HL-60 (cell line): ENCODE results near the gene MEN1.

Source experiments
- DNase-seq, 2 experiments: peaks; one replicate each; pipeline ENCODE4 v3.0.0-alpha.2; 2010 to 2020; ENCODE audit warnings: low read depth in 1 of 2, low spot score in 1 of 2
- H3K27ac ChIP-seq: fragments of 250-450 bp; sonication (Bioruptor Pico); replicated peaks from 2 replicates; pipeline ENCODE4 v1.5.1; 2020; ENCODE audit warnings: mild to moderate bottlenecking, moderate library complexity
- H3K27me3 ChIP-seq: fragments of 250-450 bp; sonication (Bioruptor Pico); 2 replicates; pipeline ENCODE4 v1.5.1; 2021; ENCODE audit warnings: mild to moderate bottlenecking, moderate library complexity; ENCODE audit not compliant: insufficient read depth, poor library complexity, severe bottlenecking
- H3K4me3 ChIP-seq: replicated peaks from 2 replicates; pipeline ENCODE4 v1.5.1; 2011; ENCODE audit warnings: mild to moderate bottlenecking, control low read depth, low read length; ENCODE audit not compliant: insufficient read depth
- CTCF ChIP-seq: IDR thresholded peaks from one replicate; pipeline ENCODE4 v1.5.1; 2011; ENCODE audit warnings: low read length, control low read depth, inconsistent platforms; ENCODE audit not compliant: insufficient read depth
- GABPA ChIP-seq: IDR thresholded peaks from 2 replicates; pipeline ENCODE4 v1.6.1; 2012; ENCODE audit warnings: low read depth
- POLR2AphosphoS5 ChIP-seq: IDR thresholded peaks from 2 replicates; pipeline ENCODE4 v1.6.1; 2012; ENCODE audit warnings: low read depth
- REST ChIP-seq: IDR thresholded peaks from 2 replicates; pipeline ENCODE4 v1.6.1; 2012; ENCODE audit warnings: low read depth; ENCODE audit not compliant: insufficient replicate concordance
- SPI1 ChIP-seq: IDR thresholded peaks from 2 replicates; pipeline ENCODE4 v1.6.1; 2012; ENCODE audit warnings: low read depth, mild to moderate bottlenecking, borderline replicate concordance

MEN1 gene

GRCh38 chr11:64796047-64796756 lies 14.1 kb downstream of the MEN1 start:
- TF ChIP-seq POLR2AphosphoS5: no peak
- Histone ChIP-seq H3K4me3 (no peak overlapping the region), H3K27ac (no peak overlapping the region), H3K27me3 (no peaks in the 10 kb centered on the region)
- no peak for DNase-seq

- no peaks in the 10 kb centered on the region for H3K27me3 ChIP-seq
- TF ChIP-seq SPI1 (no peak), CTCF (no peak), GABPA (no peak), POLR2AphosphoS5 (no peak), REST (no peak)
- H3K27ac ChIP-seq: no peak overlapping the region
- no peak for DNase-seq
- H3K4me3 ChIP-seq: no peak overlapping the region
Measured at GRCh38 chr11:64794526-64794925, 15.8 kb downstream of the MEN1 start.

GRCh38 chr11:64793271-64794160 lies 16.8 kb downstream of the MEN1 start:
- DNase-seq: no peak
- no peaks in the 10 kb centered on the region for H3K27me3 ChIP-seq
- no peak overlapping the region for H3K27ac ChIP-seq
- TF ChIP-seq REST (no peak), CTCF (no peak), GABPA (no peak), SPI1 (no peak), POLR2AphosphoS5 (no peak)
- H3K4me3 ChIP-seq: no peak overlapping the region

GRCh38 chr11:64792482-64792881 lies 17.9 kb downstream of the MEN1 start:
- no peak for DNase-seq
- H3K27ac ChIP-seq: no peak overlapping the region
- TF ChIP-seq SPI1: no peak
- TF ChIP-seq POLR2AphosphoS5: no peak
- TF ChIP-seq GABPA: no peak
- TF ChIP-seq CTCF: no peak
- no peak for TF ChIP-seq REST
- no peaks in the 10 kb centered on the region for H3K27me3 ChIP-seq
- H3K4me3 ChIP-seq: no peak overlapping the region
